ENCODE measurements around the gene TRIM7.

- TF ChIP-seq POLR2AphosphoS5 (IDR thresholded peaks at IDR 0.05) (no peak), POLR2A (IDR thresholded peaks at IDR 0.05) (no peak)
- TF ChIP-seq, protein P1, sequence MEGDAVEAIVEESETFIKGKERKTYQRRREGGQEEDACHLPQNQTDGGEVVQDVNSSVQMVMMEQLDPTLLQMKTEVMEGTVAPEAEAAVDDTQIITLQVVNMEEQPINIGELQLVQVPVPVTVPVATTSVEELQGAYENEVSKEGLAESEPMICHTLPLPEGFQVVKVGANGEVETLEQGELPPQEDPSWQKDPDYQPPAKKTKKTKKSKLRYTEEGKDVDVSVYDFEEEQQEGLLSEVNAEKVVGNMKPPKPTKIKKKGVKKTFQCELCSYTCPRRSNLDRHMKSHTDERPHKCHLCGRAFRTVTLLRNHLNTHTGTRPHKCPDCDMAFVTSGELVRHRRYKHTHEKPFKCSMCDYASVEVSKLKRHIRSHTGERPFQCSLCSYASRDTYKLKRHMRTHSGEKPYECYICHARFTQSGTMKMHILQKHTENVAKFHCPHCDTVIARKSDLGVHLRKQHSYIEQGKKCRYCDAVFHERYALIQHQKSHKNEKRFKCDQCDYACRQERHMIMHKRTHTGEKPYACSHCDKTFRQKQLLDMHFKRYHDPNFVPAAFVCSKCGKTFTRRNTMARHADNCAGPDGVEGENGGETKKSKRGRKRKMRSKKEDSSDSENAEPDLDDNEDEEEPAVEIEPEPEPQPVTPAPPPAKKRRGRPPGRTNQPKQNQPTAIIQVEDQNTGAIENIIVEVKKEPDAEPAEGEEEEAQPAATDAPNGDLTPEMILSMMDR (IDR thresholded peaks at IDR 0.05), result no peak
These were observed 28.2 kb upstream of the TRIM7 start for GRCh38 chr5:181233088-181233800.

Data from stomach (tissue), 4 donors.